Measurements from ENCODE around the gene TP53I11. TPM values are rescaled to one million over a fixed set of nuclear protein-coding genes. Genes with fewer than 3 reads are reported as not detected.

Gene TP53I11
- polyA plus RNA-seq, 1 donor (not counting 4 experiments of a cell fraction or from before 2014, with no cell fraction given), result 21.4 TPM

DNA sequence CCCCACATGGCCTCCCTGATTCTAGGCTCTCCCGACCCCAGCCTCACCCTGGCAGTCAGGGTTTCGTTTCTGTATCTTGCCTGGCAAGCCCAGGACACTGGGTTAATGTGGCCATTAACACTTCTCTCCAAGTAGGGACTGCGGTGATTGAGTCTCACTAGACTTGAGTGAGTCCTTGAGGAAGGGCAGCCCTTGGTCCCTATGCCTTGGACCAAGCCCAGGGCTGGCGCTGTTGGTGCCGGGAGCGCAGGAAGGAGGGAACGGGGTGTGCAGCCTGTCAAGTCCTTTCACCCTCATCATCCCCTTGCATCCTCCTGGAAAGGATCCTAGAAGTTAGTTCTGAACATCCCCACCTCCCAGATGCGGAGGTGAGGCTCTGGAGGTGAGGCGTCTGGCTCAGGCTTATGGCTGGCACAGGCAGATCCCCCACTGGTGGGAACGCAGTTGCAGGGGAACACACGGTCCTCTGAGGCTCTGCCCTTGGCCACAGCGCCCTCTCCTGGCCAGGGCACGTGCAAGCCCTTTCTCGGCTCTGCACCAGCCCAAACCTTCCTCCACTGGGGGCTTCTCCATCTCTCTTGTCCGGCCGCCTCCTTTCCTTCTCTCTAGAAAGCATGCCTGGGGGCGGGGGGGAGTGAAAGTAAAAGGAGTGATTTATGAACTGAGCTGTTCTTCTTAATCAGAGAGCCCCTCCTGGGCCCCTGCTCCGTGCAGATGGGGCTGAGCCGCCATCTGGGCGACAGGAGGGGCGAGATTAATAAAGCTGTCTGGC, 56.7 kb downstream of the TP53I11 start:
- Histone ChIP-seq H2AFZ (ENCODE audit: control insufficient read depth, low read length) (no peak overlapping the region), H3K9me1 (ENCODE audit: control insufficient read depth, extremely low read depth, insufficient read depth, low read length) (no peaks in the 10 kb centered on the region), H3K9me3 (ENCODE audit: control insufficient read depth, low read depth, low read length) (no peaks in the 10 kb centered on the region), H3K79me2 (ENCODE audit: control insufficient read depth, insufficient read depth, low read length) (no peaks in the 10 kb centered on the region), H3K9ac (ENCODE audit: control insufficient read depth, extremely low read depth, insufficient read depth, low read length) (no peak overlapping the region), H3K4me3 (ENCODE audit: control insufficient read depth in 2 of 3, extremely low read depth in 1 of 3, insufficient read depth in 2 of 3, low read depth in 1 of 3, low read length in 3 of 3) (no peak overlapping the region), H3K27ac (ENCODE audit: control insufficient read depth, insufficient read depth, low read length) (no peak overlapping the region), H3K4me1 (ENCODE audit: control insufficient read depth, extremely low read depth, insufficient read depth, low read length) (no peaks in the 10 kb centered on the region), H3K27me3 (ENCODE audit: control insufficient read depth, extremely low read depth, insufficient read depth, low read length) (peaks cover 58% of the 10 kb centered on the region), H4K20me1 (ENCODE audit: control insufficient read depth, extremely low read depth, insufficient read depth, low read length) (peaks cover 2% of the 10 kb centered on the region), H3K36me3 (ENCODE audit: control insufficient read depth in 2 of 2, extremely low read depth in 1 of 2, insufficient read depth in 2 of 2, low read length in 2 of 2) (no peaks in the 10 kb centered on the region), H3K4me2 (ENCODE audit: control insufficient read depth, extremely low read depth, insufficient read depth, low read depth, low read length) (no peak overlapping the region)
- FAIRE-seq (peak; percentile 62), DNase-seq (ENCODE audit: low read depth, low spot score) (no peak)
- dilution Hi-C loops (cut with MboI; ENCODE audit: extremely low pct_ligation_motif_present, low sequenced_read_pairs), result loop anchor here (25.0 kb wide), 1 partner anchor 257 kb away; no protein-coding TSS in a partner anchor
- no peak for TF ChIP-seq EZH2 (IDR thresholded peaks at IDR 0.05; ENCODE audit: low read length)
- TF ChIP-seq, protein P1, sequence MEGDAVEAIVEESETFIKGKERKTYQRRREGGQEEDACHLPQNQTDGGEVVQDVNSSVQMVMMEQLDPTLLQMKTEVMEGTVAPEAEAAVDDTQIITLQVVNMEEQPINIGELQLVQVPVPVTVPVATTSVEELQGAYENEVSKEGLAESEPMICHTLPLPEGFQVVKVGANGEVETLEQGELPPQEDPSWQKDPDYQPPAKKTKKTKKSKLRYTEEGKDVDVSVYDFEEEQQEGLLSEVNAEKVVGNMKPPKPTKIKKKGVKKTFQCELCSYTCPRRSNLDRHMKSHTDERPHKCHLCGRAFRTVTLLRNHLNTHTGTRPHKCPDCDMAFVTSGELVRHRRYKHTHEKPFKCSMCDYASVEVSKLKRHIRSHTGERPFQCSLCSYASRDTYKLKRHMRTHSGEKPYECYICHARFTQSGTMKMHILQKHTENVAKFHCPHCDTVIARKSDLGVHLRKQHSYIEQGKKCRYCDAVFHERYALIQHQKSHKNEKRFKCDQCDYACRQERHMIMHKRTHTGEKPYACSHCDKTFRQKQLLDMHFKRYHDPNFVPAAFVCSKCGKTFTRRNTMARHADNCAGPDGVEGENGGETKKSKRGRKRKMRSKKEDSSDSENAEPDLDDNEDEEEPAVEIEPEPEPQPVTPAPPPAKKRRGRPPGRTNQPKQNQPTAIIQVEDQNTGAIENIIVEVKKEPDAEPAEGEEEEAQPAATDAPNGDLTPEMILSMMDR (optimal IDR thresholded peaks at IDR 0.05 in 1 of 3, IDR thresholded peaks at IDR 0.05 in 1 of 3, conservative IDR thresholded peaks at IDR 0.05 in 1 of 3; ENCODE audit: extremely low read depth in 1 of 3, insufficient read depth in 2 of 3, low read length in 3 of 3), result peak; percentile 79 to 97 (median 94)

DNA sequence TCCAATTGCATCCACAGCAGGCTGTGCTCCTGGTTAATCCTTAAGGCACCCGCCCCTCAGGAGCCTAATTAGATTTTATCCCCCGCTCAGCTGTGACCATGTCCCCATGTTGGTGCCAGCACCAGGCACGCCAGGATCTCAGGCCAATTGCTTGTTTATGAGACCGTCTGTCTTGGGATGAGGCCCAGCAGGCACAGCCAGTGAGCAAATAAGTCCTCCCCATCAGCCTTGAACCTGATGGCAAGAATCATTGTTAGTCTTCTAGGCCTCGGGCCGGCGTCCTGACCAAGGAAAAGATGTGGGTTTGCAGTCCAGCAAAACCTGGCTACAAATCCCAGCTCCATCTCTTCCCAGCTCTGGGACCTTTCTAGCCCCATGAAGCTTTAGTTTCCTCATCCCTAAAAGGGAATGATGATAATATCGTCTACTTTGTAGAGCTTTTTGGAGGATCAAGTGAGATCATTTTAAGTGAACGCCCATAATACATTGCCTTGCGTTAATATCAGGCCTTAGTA, 57.3 kb downstream of the TP53I11 start:
- Histone ChIP-seq H3K27ac (ENCODE audit: control insufficient read depth, insufficient read depth, low read length) (no peak overlapping the region), H3K9me3 (ENCODE audit: control insufficient read depth, low read depth, low read length) (no peaks in the 10 kb centered on the region), H3K9ac (ENCODE audit: control insufficient read depth, extremely low read depth, insufficient read depth, low read length) (no peak overlapping the region), H4K20me1 (ENCODE audit: control insufficient read depth, extremely low read depth, insufficient read depth, low read length) (peaks cover 2% of the 10 kb centered on the region), H3K4me2 (ENCODE audit: control insufficient read depth, extremely low read depth, insufficient read depth, low read depth, low read length) (no peak overlapping the region), H3K4me1 (ENCODE audit: control insufficient read depth, extremely low read depth, insufficient read depth, low read length) (no peaks in the 10 kb centered on the region), H3K79me2 (ENCODE audit: control insufficient read depth, insufficient read depth, low read length) (no peaks in the 10 kb centered on the region), H2AFZ (ENCODE audit: control insufficient read depth, low read length) (no peak overlapping the region), H3K27me3 (ENCODE audit: control insufficient read depth, extremely low read depth, insufficient read depth, low read length) (peaks cover 61% of the 10 kb centered on the region), H3K36me3 (ENCODE audit: control insufficient read depth in 2 of 2, extremely low read depth in 1 of 2, insufficient read depth in 2 of 2, low read length in 2 of 2) (no peaks in the 10 kb centered on the region), H3K9me1 (ENCODE audit: control insufficient read depth, extremely low read depth, insufficient read depth, low read length) (no peaks in the 10 kb centered on the region), H3K4me3 (ENCODE audit: control insufficient read depth in 2 of 3, extremely low read depth in 1 of 3, insufficient read depth in 2 of 3, low read depth in 1 of 3, low read length in 3 of 3) (no peak overlapping the region)
- DNase-seq (ENCODE audit: low read depth, low spot score) (no peak), FAIRE-seq (no peak)
- dilution Hi-C loops (cut with MboI; ENCODE audit: extremely low pct_ligation_motif_present, low sequenced_read_pairs), result loop anchor here (25.0 kb wide), 1 partner anchor 256 kb away; no protein-coding TSS in a partner anchor
- TF ChIP-seq, protein P1 (optimal IDR thresholded peaks at IDR 0.05 in 1 of 3, IDR thresholded peaks at IDR 0.05 in 1 of 3, conservative IDR thresholded peaks at IDR 0.05 in 1 of 3; ENCODE audit: extremely low read depth in 1 of 3, insufficient read depth in 2 of 3, low read length in 3 of 3), result no peak
- no peak for TF ChIP-seq EZH2 (IDR thresholded peaks at IDR 0.05; ENCODE audit: low read length)

Measured in keratinocyte (primary cell).